Heart right ventricle (tissue), 16 donors: ENCODE measurements around the gene TUBGCP3. TPM values are rescaled to one million over a fixed set of nuclear protein-coding genes. Genes with fewer than 3 reads are reported as not detected.

ENCODE experiments used
- ATAC-seq, 8 donors: fragments of 200-7000 bp; cut with Tn5 transposase; one replicate each; pipeline ENCODE4 v1.9.1; 2020; ENCODE audit warnings: mild to moderate bottlenecking in 8 of 8, moderate library complexity in 8 of 8, moderate number of reproducible peaks in 1 of 8
- DNase-seq, 2 donors: peaks; one replicate each; pipeline ENCODE4 v3.0.0-alpha.2; 2020
- H3K27ac ChIP-seq, 10 donors: fragments of 200-600 bp; sonication (generic) in 2 of 10; one replicate each; pipeline versions ENCODE4 v1.5.0 to v1.8.0; 2020 to 2022; ENCODE audit warnings: mild to moderate bottlenecking in 3 of 10
- H3K27me3 ChIP-seq, 7 donors: fragments of 200-600 bp; one replicate each; pipeline ENCODE4 v1.8.0; 2021 to 2022; ENCODE audit warnings: mild to moderate bottlenecking in 2 of 7
- H3K36me3 ChIP-seq, 9 donors: fragments of 200-600 bp; sonication (generic) in 1 of 9; one replicate each; pipeline versions ENCODE4 v1.5.0 to v1.8.0; 2020 to 2022; ENCODE audit warnings: mild to moderate bottlenecking in 2 of 9
- H3K4me1 ChIP-seq, 9 donors: fragments of 200-600 bp; sonication (generic) in 1 of 9; one replicate each; pipeline versions ENCODE4 v1.5.0 to v1.8.0; 2020 to 2022; ENCODE audit warnings: mild to moderate bottlenecking in 4 of 9
- H3K4me3 ChIP-seq, 10 donors: fragments of 200-600 bp; sonication (generic) in 2 of 10; one replicate each; pipeline versions ENCODE4 v1.5.0 to v1.8.0; 2020 to 2022; ENCODE audit warnings: mild to moderate bottlenecking in 7 of 10, moderate library complexity in 2 of 10
- H3K9me3 ChIP-seq, 11 donors: fragments of 200-600 bp in 10 of 11; sonication (generic) in 2 of 11; one replicate each; pipeline versions ENCODE4 v1.5.0 to v1.8.0; 2013 to 2022; ENCODE audit warnings: mild to moderate bottlenecking in 2 of 11, control low read depth in 1 of 11, moderate library complexity in 1 of 11
- WGBS, 2 donors: extraction: QIAGEN DNeasy Blood & Tissue Kit; methylation state at CpG; one replicate each; pipeline ENCODE4 v1.1.7; 2013; ENCODE audit warnings: inconsistent platforms in 1 of 2; 5-methylcytosine and 5-hydroxymethylcytosine counted together
- intact Hi-C, 10 donors: fragments of 100-400 bp; cut with DNase I; formaldehyde crosslinking; loops; one replicate each; pipeline versions ENCODE4 v1.11.1 to v1.14.2; 2022
- polyA plus RNA-seq, 2 donors: library from polyadenylated mRNA; stranded (reverse); fragments of 200-250 nt; gene quantifications; one replicate each; pipeline ENCODE4 v1.2.3, GENCODE V29; 2013
- total RNA-seq, 10 donors: library from RNA; stranded (reverse); fragmentation: NEBNext Ultra II Directional in 3 of 10; extraction: Animal tissue kit (Norgen Biotek cat#: 25700) in 3 of 10; gene quantifications; one replicate each; pipeline versions ENCODE4 v1.2.1 to v1.2.4, GENCODE V29; 2021 to 2023
- TF ChIP-seq, protein P1 (sequence below), 9 donors: fragments of 200-600 bp; sonication (generic) in 2 of 9; IDR thresholded peaks; one replicate each; pipeline versions ENCODE4 v1.5.0 to v1.8.0; 2021 to 2022; ENCODE audit warnings: antibody characterized with exemption in 9 of 9, mild to moderate bottlenecking in 5 of 9, moderate library complexity in 1 of 9
- donor health status: Arrhythmogenic right ventricular cardiomyopathy.
- donor health status: ischemic (EF 13 %, LVEDD 7.1; RV severe dilation, severe dysfunction).
- donor health status: healthy with polysubstance abuse.
- donor health status: DM: no; HTN: yes; CAD: no.
- donor health status: DM: no; HTN: no; CAD: no.
- donor health status: ischemic (EF 25% LVEDD 6.9; RV normal size, moderate dysfunction).
- donor health status: ischemic (EF 25% LVEDD 5.7; RV mildly dilated, moderate dysfunction).
- donor health status: healthy.
- donor health status: DM: yes; HTN: yes; CAD: no.
- donor health status: Ischemic cardiomyopathy.
- donor health status: ischemic (EF 35%, LVEDD 5.7; RV mildly dilated, moderate dysfunction).
- donor health status: nonischemic (EF 11% LVEDD 7.7; RV severe dilation, severe dysfunction).
- donor health status: DM: yes; HTN: yes; CAD: no.
- donor health status: PGD.
- donor health status: ischemic (EF 29% LVEDD 5.4; RV normal size, mild dysfunction).
- donor health status: nonischemic (EF 23%, LVEDD 6.1; RV moderate dilation, normal function).

TUBGCP3 gene
- total and polyA plus RNA-seq, 12 donors: 10.6 to 25.8 (median 17.7) TPM

DNA sequence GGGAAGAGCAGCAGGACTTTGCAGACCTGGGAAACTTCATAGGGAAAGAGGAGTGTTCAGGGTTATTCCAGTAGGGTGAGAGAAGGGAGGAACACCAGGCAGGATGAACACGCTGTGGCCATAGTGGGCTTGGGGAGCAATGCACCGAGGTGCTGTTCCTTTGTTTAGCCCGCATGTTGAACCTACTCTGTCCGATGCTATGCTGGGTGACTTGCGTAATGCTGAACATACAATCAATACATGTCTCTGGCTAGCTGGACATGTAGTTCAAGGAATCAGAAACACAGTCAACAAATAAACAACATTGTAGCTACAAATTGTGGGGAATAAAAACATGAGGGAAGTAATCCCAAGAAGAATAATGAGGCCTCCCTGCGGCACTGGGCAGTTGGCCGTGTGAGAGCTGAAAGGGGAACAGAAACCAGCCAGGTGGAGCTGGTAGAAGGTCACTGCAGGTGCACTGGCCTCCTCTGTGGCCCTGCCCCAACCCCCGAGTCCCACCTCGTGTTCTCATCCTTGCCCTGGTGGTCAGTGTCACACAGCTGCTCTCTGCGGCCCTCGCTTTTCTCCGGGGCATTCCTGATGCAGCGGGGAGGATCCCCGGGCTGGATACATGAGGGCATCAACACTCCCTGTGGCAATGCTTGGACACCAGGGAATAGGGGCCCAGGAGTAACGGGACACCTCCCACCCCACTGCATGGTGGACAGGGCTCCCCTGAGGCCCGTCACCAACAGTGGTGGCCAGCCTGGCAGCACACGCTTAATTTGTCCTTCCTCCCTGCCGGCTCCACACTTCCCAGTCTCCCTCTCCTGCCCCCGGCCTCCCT, 36.9 kb upstream of the TUBGCP3 start:
- no peak for ATAC-seq
- TF ChIP-seq, protein P1, sequence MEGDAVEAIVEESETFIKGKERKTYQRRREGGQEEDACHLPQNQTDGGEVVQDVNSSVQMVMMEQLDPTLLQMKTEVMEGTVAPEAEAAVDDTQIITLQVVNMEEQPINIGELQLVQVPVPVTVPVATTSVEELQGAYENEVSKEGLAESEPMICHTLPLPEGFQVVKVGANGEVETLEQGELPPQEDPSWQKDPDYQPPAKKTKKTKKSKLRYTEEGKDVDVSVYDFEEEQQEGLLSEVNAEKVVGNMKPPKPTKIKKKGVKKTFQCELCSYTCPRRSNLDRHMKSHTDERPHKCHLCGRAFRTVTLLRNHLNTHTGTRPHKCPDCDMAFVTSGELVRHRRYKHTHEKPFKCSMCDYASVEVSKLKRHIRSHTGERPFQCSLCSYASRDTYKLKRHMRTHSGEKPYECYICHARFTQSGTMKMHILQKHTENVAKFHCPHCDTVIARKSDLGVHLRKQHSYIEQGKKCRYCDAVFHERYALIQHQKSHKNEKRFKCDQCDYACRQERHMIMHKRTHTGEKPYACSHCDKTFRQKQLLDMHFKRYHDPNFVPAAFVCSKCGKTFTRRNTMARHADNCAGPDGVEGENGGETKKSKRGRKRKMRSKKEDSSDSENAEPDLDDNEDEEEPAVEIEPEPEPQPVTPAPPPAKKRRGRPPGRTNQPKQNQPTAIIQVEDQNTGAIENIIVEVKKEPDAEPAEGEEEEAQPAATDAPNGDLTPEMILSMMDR (IDR thresholded peaks at IDR 0.05): no peak
- H3K9me3 ChIP-seq: no peaks in the 10 kb centered on the region
- H3K4me3 ChIP-seq: no peak overlapping the region
- WGBS, 2 donors: 90 to 91% methylated on average over 19 of the region's 19 CpGs
- no peak for DNase-seq
- no peak overlapping the region for H3K27ac ChIP-seq
- H3K4me1 ChIP-seq: no peaks in the 10 kb centered on the region
- intact Hi-C loops: loop anchor here in 1 of 10 donors (5.0 kb wide), 1 partner anchor 647 kb away; no protein-coding TSS in a partner anchor
- peaks cover 0 to 18% (median 3%) of the 10 kb centered on the region in 7 donors for H3K27me3 ChIP-seq
- H3K36me3 ChIP-seq: no peaks in the 10 kb centered on the region

DNA sequence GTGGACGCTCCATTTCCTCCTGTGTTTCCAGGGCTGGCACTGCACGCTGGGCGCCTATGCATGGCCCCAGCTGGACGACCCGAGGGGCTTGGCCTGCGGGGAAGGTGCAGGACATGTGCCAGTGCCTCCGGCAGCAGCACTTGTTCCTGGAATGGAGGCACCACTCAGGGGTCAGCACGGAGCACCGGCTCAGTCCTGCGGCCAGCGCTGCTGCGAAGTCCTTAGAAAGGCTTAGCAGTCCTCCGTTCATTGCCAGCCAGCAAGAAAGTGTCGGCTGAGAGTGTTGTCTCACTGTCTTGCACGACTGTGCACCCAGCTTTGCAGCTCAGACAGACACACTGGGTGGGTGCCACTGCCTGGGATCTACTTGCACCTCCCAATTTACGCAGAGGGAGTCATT, 36.1 kb upstream of the TUBGCP3 start:
- no peak for ATAC-seq
- Histone ChIP-seq H3K4me3 (no peak overlapping the region), H3K27me3 (peaks cover 0 to 18% (median 3%) of the 10 kb centered on the region in 7 donors), H3K27ac (no peak overlapping the region), H3K4me1 (no peaks in the 10 kb centered on the region), H3K36me3 (no peaks in the 10 kb centered on the region), H3K9me3 (no peaks in the 10 kb centered on the region)
- DNase-seq: no peak
- TF ChIP-seq, protein P1 (IDR thresholded peaks at IDR 0.05): no peak
- 86% methylated on average over 16 of the region's 16 CpGs for WGBS, 2 donors
- intact Hi-C loops: loop anchor here in 1 of 10 donors (5.0 kb wide), 1 partner anchor 648 kb away; no protein-coding TSS in a partner anchor

DNA sequence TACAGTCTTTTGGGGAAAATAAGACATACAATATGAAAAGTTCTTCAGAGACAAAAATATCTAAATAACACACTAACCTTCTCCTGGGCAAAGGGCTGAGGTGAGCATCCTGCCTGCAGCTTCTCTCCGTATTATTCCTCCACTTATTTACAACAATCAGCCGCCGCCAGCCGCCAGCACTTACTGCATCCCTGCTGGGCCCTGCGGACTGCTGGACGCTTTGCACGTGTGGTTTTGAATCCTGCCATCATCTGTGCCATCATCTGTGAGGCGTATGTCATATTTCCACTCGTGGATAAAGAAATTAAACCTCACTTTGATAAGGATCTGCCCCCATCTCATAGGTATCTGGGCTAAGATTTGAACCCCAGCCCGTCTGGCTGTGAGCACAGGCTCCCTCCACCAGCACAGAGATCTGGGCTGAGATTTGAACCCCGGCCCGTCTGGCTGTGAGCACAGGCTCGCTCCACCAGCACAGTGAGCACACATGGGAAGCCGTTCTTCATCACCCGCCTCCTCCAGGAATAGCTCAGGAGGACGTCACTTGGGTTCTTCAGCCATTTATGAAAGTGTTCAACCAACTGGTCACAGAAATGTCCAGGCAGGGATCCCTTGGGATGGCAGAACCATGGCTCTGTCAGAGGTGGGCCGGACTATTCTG, 35.2 kb upstream of the TUBGCP3 start:
- DNase-seq (no peak), ATAC-seq (no peak)
- H3K4me3 ChIP-seq: no peak overlapping the region
- H3K27ac ChIP-seq: no peak overlapping the region
- H3K9me3 ChIP-seq: no peaks in the 10 kb centered on the region
- no peaks in the 10 kb centered on the region for H3K36me3 ChIP-seq
- TF ChIP-seq, protein P1 (IDR thresholded peaks at IDR 0.05): no peak
- WGBS, 2 donors: 85 to 87% methylated on average over 17 of the region's 17 CpGs
- intact Hi-C loops: loop anchor here in 1 of 10 donors (5.0 kb wide), 1 partner anchor 649 kb away; no protein-coding TSS in a partner anchor
- no peaks in the 10 kb centered on the region for H3K4me1 ChIP-seq
- H3K27me3 ChIP-seq: peaks cover 0 to 13% (median 3%) of the 10 kb centered on the region in 7 donors

DNA sequence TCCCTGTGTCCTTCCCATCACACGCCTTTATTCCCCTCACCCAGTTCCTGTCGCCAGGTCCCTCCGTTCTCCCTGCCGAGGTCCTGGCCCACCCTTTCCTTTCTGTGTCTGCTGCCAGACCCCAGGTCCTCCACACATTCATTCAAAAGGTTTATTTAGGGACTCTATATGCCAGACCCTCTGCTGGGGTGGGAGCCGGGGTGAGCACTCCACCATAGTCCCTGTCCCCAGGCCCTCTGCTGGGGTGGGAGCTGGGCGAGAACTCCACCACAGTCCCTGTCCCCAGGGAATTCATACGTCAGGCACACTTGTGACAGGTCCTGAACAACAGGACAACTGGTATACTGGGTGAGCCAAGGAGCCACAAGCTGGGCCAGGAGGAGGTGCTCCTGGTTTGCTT, 34.4 kb upstream of the TUBGCP3 start:
- ATAC-seq: no peak
- intact Hi-C loops: loop anchor here in 1 of 10 donors (5.0 kb wide), 1 partner anchor 650 kb away; no protein-coding TSS in a partner anchor
- TF ChIP-seq, protein P1 (IDR thresholded peaks at IDR 0.05): no peak

More for the DNA sequence above, 34.4 kb upstream of the TUBGCP3 start:
- Histone ChIP-seq H3K27me3 (peaks cover 0 to 12% (median 3%) of the 10 kb centered on the region in 7 donors), H3K4me1 (no peaks in the 10 kb centered on the region), H3K9me3 (no peaks in the 10 kb centered on the region), H3K27ac (no peak overlapping the region), H3K4me3 (no peak overlapping the region), H3K36me3 (no peaks in the 10 kb centered on the region)
- 55 to 62% methylated on average over 7 of the region's 7 CpGs for WGBS, 2 donors
- no peak for DNase-seq
